H9 (cell line): ENCODE data around the gene KIF23. TPM values are rescaled to one million over a fixed set of nuclear protein-coding genes. Genes with fewer than 3 reads are reported as not detected.
A peak's percentile ranks its signal among the peaks of the same experiment; 100 is the strongest.

ENCODE experiments used
- DNase-seq: peaks from one replicate; pipeline ENCODE4 v3.0.0-alpha.2; 2017
- H2AFZ ChIP-seq: one replicate; pipeline ENCODE4 v1.6.1; 2013; ENCODE audit warnings: mild to moderate bottlenecking, low read length, control low read depth, moderate library complexity
- H2AK5ac ChIP-seq: 2 replicates; pipeline ENCODE4 v1.6.1; 2013; ENCODE audit warnings: low read length, control low read depth, mixed read lengths; ENCODE audit not compliant: insufficient read length
- H2BK120ac ChIP-seq: one replicate; pipeline ENCODE4 v1.6.1; 2013; ENCODE audit warnings: low read depth, mild to moderate bottlenecking, low read length, control low read depth, inconsistent platforms; ENCODE audit not compliant: poor library complexity, severe bottlenecking
- H2BK12ac ChIP-seq: 2 replicates; pipeline ENCODE4 v1.6.1; 2013; ENCODE audit warnings: low read length, control low read depth, mixed read lengths, low read depth; ENCODE audit not compliant: insufficient read length
- H2BK15ac ChIP-seq: 2 replicates; pipeline ENCODE4 v1.6.1; 2013; ENCODE audit warnings: low read depth, low read length, control low read depth
- H2BK20ac ChIP-seq: one replicate; pipeline ENCODE4 v1.6.1; 2013; ENCODE audit warnings: low read depth, mild to moderate bottlenecking, low read length, control low read depth, inconsistent platforms; ENCODE audit not compliant: poor library complexity, severe bottlenecking
- H2BK5ac ChIP-seq: 2 replicates; pipeline ENCODE4 v1.6.1; 2013; ENCODE audit warnings: low read length, control low read depth, mixed read lengths; ENCODE audit not compliant: insufficient read length
- H3K14ac ChIP-seq: 2 replicates; pipeline ENCODE4 v1.6.1; 2013; ENCODE audit warnings: low read length, control low read depth; ENCODE audit not compliant: insufficient read depth
- H3K18ac ChIP-seq: 2 replicates; pipeline ENCODE4 v1.6.1; 2013; ENCODE audit warnings: low read depth, mild to moderate bottlenecking, mixed read lengths, low read length, control low read depth; ENCODE audit not compliant: insufficient read length
- H3K23ac ChIP-seq: 2 replicates; pipeline ENCODE4 v1.6.1; 2013; ENCODE audit warnings: low read length, control low read depth, mixed read lengths, low read depth; ENCODE audit not compliant: insufficient read length
- H3K23me2 ChIP-seq: 2 replicates; pipeline ENCODE4 v1.6.1; 2013; ENCODE audit warnings: low read depth, mild to moderate bottlenecking, mixed read lengths, low read length, control low read depth; ENCODE audit not compliant: insufficient read length, poor library complexity, severe bottlenecking
- H3K27ac ChIP-seq: 2 replicates; pipeline ENCODE4 v1.5.1; 2013; ENCODE audit warnings: low read length, control low read depth, mixed read lengths, low read depth; ENCODE audit not compliant: insufficient read length
- H3K27me3 ChIP-seq: 2 replicates; pipeline ENCODE4 v1.6.1; 2013; ENCODE audit warnings: low read length, control low read depth, inconsistent platforms; ENCODE audit not compliant: insufficient read depth
- H3K4ac ChIP-seq: 2 replicates; pipeline ENCODE4 v1.6.1; 2013; ENCODE audit warnings: low read depth, mild to moderate bottlenecking, control low read depth, inconsistent platforms, low read length, moderate library complexity
- H3K4me1 ChIP-seq: 2 replicates; pipeline ENCODE4 v1.6.1; 2013; ENCODE audit warnings: low read length, control low read depth, inconsistent platforms; ENCODE audit not compliant: insufficient read depth
- H3K4me2 ChIP-seq: 2 replicates; pipeline ENCODE4 v1.6.1; 2013; ENCODE audit warnings: low read length, control low read depth, mixed read lengths; ENCODE audit not compliant: insufficient read length, insufficient read depth
- H3K56ac ChIP-seq: 2 replicates; pipeline ENCODE4 v1.6.1; 2013; ENCODE audit warnings: low read depth, mild to moderate bottlenecking, mixed read lengths, low read length, control low read depth; ENCODE audit not compliant: insufficient read length
- H3K79me1 ChIP-seq: 2 replicates; pipeline ENCODE4 v1.6.1; 2013; ENCODE audit warnings: low read depth, mild to moderate bottlenecking, moderate library complexity, low read length, control low read depth, inconsistent platforms; ENCODE audit not compliant: insufficient read depth, poor library complexity, severe bottlenecking
- H3K79me2 ChIP-seq: 2 replicates; pipeline ENCODE4 v1.6.1; 2013; ENCODE audit warnings: low read length, control low read depth, inconsistent platforms; ENCODE audit not compliant: insufficient read depth
- H3K9ac ChIP-seq: 2 replicates; pipeline ENCODE4 v1.6.1; 2013; ENCODE audit warnings: low read length, control low read depth, mixed read lengths; ENCODE audit not compliant: insufficient read length; ENCODE audit errors: extremely low read depth
- H3K9me3 ChIP-seq: one replicate; pipeline ENCODE4 v1.6.1; 2013; ENCODE audit warnings: low read depth, low read length, inconsistent platforms; ENCODE audit not compliant: control insufficient read depth
- H3T11ph ChIP-seq: one replicate; pipeline ENCODE4 v1.6.1; 2013; ENCODE audit warnings: mild to moderate bottlenecking, low read length, control low read depth, inconsistent platforms
- H4K20me1 ChIP-seq: one replicate; pipeline ENCODE4 v1.6.1; 2013; ENCODE audit not compliant: control insufficient read depth, insufficient read length, insufficient read depth
- H4K5ac ChIP-seq: 2 replicates; pipeline ENCODE4 v1.6.1; 2013; ENCODE audit warnings: low read depth, mild to moderate bottlenecking, mixed read lengths, low read length, control low read depth; ENCODE audit not compliant: insufficient read length
- H4K8ac ChIP-seq: replicated peaks from 2 replicates; pipeline ENCODE4 v1.6.1; 2013; ENCODE audit warnings: low read length, control low read depth, mixed read lengths, low read depth; ENCODE audit not compliant: insufficient read length
- H4K91ac ChIP-seq: 2 replicates; pipeline ENCODE4 v1.6.1; 2013; ENCODE audit warnings: low read depth, mild to moderate bottlenecking, moderate library complexity, mixed read lengths, low read length, control low read depth; ENCODE audit not compliant: insufficient read length
- H3K27ac Mint-ChIP-seq, 3 experiments: 2 replicates in 2 of 3; 3 replicates in 1 of 3; pipeline ENCODE4 v1.8.0; 2020 to 2021; ENCODE audit warnings: mixed read lengths in 3 of 3, mild to moderate bottlenecking in 1 of 3, moderate library complexity in 1 of 3
- H3K27me3 Mint-ChIP-seq: 2 replicates; pipeline ENCODE4 v1.8.0; 2021; ENCODE audit warnings: low read depth, mild to moderate bottlenecking, moderate library complexity, mixed read lengths
- H3K36me3 Mint-ChIP-seq, 3 experiments: 2 replicates in 2 of 3; 3 replicates in 1 of 3; pipeline ENCODE4 v1.8.0; 2020 to 2021; ENCODE audit warnings: low read depth in 3 of 3, mixed read lengths in 3 of 3; ENCODE audit not compliant: insufficient read depth in 1 of 3
- H3K4me1 Mint-ChIP-seq, 2 experiments: 2 replicates each; pipeline ENCODE4 v1.8.0; 2020; ENCODE audit warnings: mixed read lengths in 2 of 2
- H3K4me3 Mint-ChIP-seq, 2 experiments: 2 replicates in 1 of 2; 3 replicates in 1 of 2; pipeline ENCODE4 v1.8.0; 2020 to 2021; ENCODE audit warnings: mild to moderate bottlenecking in 2 of 2, mixed read lengths in 2 of 2, moderate library complexity in 1 of 2
- H3K9me3 Mint-ChIP-seq, 2 experiments: 2 replicates in 1 of 2; 3 replicates in 1 of 2; pipeline ENCODE4 v1.8.0; 2020; ENCODE audit warnings: mild to moderate bottlenecking in 2 of 2, mixed read lengths in 2 of 2, moderate library complexity in 1 of 2
- WGBS: extraction: QIAGEN DNeasy Blood & Tissue Kit; methylation state at CpG from one replicate; pipeline ENCODE4 v1.1.7; 2013; ENCODE audit warnings: missing lambda C conversion rate, low lambda C conversion rate, mixed read lengths; ENCODE audit not compliant: insufficient read length; ENCODE audit errors: extremely low coverage; 5-methylcytosine and 5-hydroxymethylcytosine counted together
- total RNA-seq: library from RNA; stranded (reverse); gene quantifications from 2 replicates; pipeline ENCODE4 v1.2.1, GENCODE V29; 2021
- TF ChIP-seq, protein P1 (sequence below): fragments of 200-600 bp; sonication (generic); conservative IDR thresholded peaks from 3 replicates; pipeline ENCODE4 v1.8.0; 2021; ENCODE audit warnings: antibody characterized with exemption, mild to moderate bottlenecking

Gene KIF23
- total RNA-seq, 1 experiment from 2014 or later, result 55.4 TPM

DNA sequence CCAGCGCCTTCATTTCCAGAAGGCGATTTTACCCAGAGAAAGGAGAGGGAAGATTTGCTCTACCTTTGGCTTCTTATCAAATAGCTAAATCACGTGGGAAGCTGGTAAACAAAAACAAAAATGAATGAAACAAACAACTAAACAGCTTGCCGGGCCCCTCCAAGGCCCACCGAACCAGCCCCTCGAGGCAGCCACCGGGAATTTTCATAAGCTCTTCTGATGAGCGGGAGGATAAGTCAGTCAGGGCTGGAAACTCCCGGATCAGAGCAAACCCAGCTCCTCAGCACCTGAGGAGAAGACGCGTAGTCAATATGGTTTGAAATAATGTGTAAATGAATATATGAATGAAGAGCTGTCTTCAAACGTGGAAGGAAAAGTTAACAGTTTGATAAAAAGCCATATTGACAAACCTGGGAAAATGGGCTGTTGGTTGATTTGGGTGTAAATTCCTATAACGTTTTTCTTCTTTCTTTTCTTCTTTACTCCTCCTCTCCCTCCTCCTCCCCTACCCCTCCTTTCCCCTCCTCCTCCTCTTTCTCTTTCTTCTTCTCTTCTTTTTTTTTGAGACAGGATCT is 49.1 kb downstream of the KIF23 start:
- Histone ChIP-seq H2AFZ (peak overlapping the region; percentile 12), H3K23me2 (no peaks in the 10 kb centered on the region), H4K8ac (no peak overlapping the region), H3K4me2 (peak overlapping the region; percentile 67), H2AK5ac (no peak overlapping the region), H3K18ac (peak overlapping the region; percentile 47), H3K4me1 (no peaks in the 10 kb centered on the region), H2BK5ac (no peak overlapping the region), H3K4ac (no peak overlapping the region), H3T11ph (no peak overlapping the region), H4K5ac (no peak overlapping the region), H3K27ac (peak overlapping the region; percentile 72), H3K23ac (no peak overlapping the region), H3K79me2 (no peaks in the 10 kb centered on the region), H2BK20ac (no peak overlapping the region), H2BK15ac (no peak overlapping the region), H3K9ac (peak overlapping the region; percentile 60), H3K9me3 (no peaks in the 10 kb centered on the region), H3K27me3 (no peaks in the 10 kb centered on the region), H3K79me1 (no peaks in the 10 kb centered on the region), H2BK120ac (no peak overlapping the region), H4K20me1 (no peaks in the 10 kb centered on the region), H2BK12ac (no peak overlapping the region), H4K91ac (no peak overlapping the region), H3K14ac (peak overlapping the region; percentile 86; the same call in 1 of the 2 replicates), H3K56ac (no peak overlapping the region)
- no peaks in the 10 kb centered on the region for H3K9me3 Mint-ChIP-seq
- H3K4me1 Mint-ChIP-seq, result peaks cover 12 to 20% of the 10 kb centered on the region in 2 experiments
- peak overlapping the region; percentile 87 to 95 (median 92) for H3K27ac Mint-ChIP-seq
- no peak for DNase-seq
- TF ChIP-seq, protein P1, sequence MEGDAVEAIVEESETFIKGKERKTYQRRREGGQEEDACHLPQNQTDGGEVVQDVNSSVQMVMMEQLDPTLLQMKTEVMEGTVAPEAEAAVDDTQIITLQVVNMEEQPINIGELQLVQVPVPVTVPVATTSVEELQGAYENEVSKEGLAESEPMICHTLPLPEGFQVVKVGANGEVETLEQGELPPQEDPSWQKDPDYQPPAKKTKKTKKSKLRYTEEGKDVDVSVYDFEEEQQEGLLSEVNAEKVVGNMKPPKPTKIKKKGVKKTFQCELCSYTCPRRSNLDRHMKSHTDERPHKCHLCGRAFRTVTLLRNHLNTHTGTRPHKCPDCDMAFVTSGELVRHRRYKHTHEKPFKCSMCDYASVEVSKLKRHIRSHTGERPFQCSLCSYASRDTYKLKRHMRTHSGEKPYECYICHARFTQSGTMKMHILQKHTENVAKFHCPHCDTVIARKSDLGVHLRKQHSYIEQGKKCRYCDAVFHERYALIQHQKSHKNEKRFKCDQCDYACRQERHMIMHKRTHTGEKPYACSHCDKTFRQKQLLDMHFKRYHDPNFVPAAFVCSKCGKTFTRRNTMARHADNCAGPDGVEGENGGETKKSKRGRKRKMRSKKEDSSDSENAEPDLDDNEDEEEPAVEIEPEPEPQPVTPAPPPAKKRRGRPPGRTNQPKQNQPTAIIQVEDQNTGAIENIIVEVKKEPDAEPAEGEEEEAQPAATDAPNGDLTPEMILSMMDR, result no peak
- peak overlapping the region; percentile 69 to 78 for H3K4me3 Mint-ChIP-seq
- peaks cover 0 to 7% (median 4%) of the 10 kb centered on the region in 3 experiments; a peak in 4 of 7 replicates for H3K36me3 Mint-ChIP-seq
- 100% methylated on average over 1 of the region's 13 CpGs for WGBS
- H3K27me3 Mint-ChIP-seq, result no peaks in the 10 kb centered on the region; the same call in 1 of the 2 replicates
